NCI-H146 (cell line): ENCODE measurements around the gene DNASE1L2.

ENCODE experiments used
- DNase-seq: peaks from one replicate; lab custom pipeline; 2025; lab: John Stamatoyannopoulos, UW

DNASE1L2 gene

DNA sequence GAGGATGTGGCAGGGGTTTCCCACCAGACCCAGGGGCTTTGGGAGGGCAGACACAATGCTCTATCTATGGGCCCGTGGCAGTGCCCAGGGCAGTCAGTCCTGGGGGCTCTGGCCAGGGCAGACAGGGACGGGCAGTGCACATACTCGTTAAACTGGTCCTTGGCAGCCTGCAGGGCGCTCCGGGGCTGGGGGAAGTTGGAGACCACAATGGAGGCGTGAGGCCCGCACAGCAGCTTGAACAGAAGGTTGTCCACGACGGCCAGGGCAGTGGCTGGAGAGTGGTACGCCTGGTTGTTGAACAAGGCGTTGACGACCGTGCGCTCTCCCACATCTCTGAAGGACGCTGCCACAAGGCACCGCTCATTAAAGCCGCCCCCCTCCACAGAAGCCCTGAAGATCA is 50.3 kb downstream of the DNASE1L2 start:
- no peak for DNase-seq

DNA sequence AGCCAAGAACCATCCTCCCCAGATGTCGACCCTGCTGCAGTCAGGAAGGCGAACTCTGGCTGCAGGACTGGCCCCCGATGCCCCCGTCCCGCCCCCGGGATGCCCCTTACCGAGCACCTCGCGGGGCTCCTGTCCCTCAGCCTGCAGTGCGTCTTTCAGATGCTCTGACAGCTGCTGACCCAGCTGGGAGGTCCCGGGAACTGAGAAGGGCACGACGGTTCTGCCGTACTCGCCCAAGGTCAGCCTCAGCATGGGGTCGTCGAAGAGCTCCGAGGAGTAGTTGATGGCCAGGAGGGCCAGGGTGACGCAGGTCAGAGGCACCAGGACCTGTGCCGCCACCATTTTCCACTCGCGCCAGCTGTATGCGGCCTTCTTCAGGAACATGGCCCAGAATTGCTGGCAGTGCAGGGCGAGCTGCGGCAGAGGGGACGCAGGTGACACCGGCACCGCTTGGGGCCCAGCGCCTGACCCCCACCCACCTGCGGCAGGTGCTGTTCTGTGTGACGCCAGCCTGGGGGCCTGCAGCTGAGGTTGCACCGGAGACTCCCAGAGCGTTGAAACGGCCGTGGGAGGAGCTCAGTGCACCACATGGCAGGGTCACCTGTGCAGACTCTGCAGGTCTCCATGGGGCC is 51.8 kb downstream of the DNASE1L2 start:
- no peak for DNase-seq
